RWPE2 (cell line): ENCODE data around the gene PDE6H.

Source experiments
- ATAC-seq: fragments of 200-7000 bp; cut with Tn5 transposase; 3 replicates; pipeline ENCODE4 v1.9.1; 2021; ENCODE audit warnings: low read depth
- DNase-seq: peaks from one replicate; pipeline ENCODE4 v3.0.0-alpha.2; 2020; ENCODE audit warnings: low spot score
- H3K27ac ChIP-seq: fragments of 450-650 bp; 2 replicates; pipeline ENCODE4 v1.5.1; 2017; ENCODE audit warnings: mild to moderate bottlenecking; ENCODE audit not compliant: poor library complexity, severe bottlenecking
- H3K27me3 ChIP-seq: fragments of 250-450 bp; sonication (Bioruptor Pico); 2 replicates; pipeline ENCODE4 v1.5.1; 2021; ENCODE audit warnings: mild to moderate bottlenecking, moderate library complexity; ENCODE audit not compliant: insufficient read depth, poor library complexity, severe bottlenecking
- H3K36me3 ChIP-seq: fragments of 250-450 bp; sonication (Bioruptor Pico); 2 replicates; pipeline ENCODE4 v1.5.1; 2020; ENCODE audit warnings: low read depth, mild to moderate bottlenecking, moderate library complexity
- H3K4me1 ChIP-seq: fragments of 250-450 bp; sonication (Bioruptor Pico); 2 replicates; pipeline ENCODE4 v1.5.1; 2021; ENCODE audit warnings: mild to moderate bottlenecking, moderate library complexity; ENCODE audit not compliant: insufficient read depth, poor library complexity, severe bottlenecking
- H3K4me3 ChIP-seq: fragments of 250-450 bp; sonication (Bioruptor Pico); 2 replicates; pipeline ENCODE4 v1.5.1; 2021; ENCODE audit warnings: mild to moderate bottlenecking, moderate library complexity; ENCODE audit not compliant: severe bottlenecking
- H3K9me3 ChIP-seq: fragments of 250-450 bp; sonication (Bioruptor Pico); 2 replicates; pipeline ENCODE4 v1.5.1; 2021; ENCODE audit warnings: mild to moderate bottlenecking, moderate library complexity; ENCODE audit not compliant: severe bottlenecking
- CTCF ChIP-seq: fragments of 450-650 bp; IDR thresholded peaks from one replicate; pipeline ENCODE4 v1.5.1; 2017; ENCODE audit warnings: mild to moderate bottlenecking, moderate library complexity; ENCODE audit not compliant: poor library complexity, severe bottlenecking

PDE6H gene

DNA sequence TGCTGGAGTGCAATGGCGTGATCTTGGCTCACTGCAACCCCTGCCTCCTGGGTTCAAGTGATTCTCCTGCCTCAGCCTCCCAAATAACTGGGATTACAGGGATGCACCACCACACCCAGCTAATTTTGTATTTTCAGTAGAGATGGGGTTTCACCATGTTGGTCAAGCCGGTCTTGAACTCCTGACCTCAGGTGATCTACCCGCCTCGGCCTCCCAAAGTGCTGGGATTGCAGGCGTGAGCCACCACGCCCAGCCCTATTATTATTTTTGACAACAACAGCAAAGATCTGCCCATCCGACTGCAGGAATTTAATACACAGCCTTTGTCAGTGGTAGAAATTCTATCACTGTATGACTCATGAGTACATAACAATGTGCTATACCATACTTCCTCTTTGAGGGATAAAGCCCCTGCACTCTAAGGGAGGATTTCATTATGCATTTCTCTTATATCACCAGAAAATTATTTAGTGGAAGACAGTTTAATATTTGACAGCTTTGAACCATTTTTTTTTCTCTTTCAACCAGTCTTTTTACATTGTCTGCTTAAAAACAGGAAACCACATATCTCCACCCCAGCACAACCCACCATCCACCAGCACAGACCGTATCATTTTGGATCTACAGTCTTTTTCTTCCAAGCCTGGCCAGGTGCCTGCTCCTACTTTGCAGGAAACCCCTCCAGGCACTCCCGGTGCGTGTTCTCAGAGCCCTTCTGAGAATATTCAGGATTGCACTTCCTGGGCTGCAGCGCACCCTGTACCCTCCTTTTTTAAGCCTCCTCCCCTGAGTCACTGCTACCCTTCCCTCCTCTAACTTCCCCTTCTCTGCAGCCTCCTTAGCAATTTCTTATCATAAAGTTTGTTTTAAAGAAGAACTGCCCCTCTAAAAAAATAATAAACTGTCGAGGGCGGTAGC is 12.0 kb upstream of the PDE6H start:
- H3K9me3 ChIP-seq = no peaks in the 10 kb centered on the region
- DNase-seq = peak; percentile 53
- peaks cover 10% of the 10 kb centered on the region for H3K4me1 ChIP-seq
- no peaks in the 10 kb centered on the region for H3K27me3 ChIP-seq
- peak overlapping the region; percentile 21 for H3K4me3 ChIP-seq
- ATAC-seq = peak; percentile 82
- TF ChIP-seq CTCF = no peak
- H3K27ac ChIP-seq = peak overlapping the region; percentile 94
- no peaks in the 10 kb centered on the region for H3K36me3 ChIP-seq

- no peaks in the 10 kb centered on the region for H3K36me3 ChIP-seq
- H3K4me1 ChIP-seq = peaks cover 10% of the 10 kb centered on the region
- no peaks in the 10 kb centered on the region for H3K9me3 ChIP-seq
- peak within 1 kb of the TSS; percentile 94 for H3K27ac ChIP-seq
- ATAC-seq (peak; percentile 73), DNase-seq (peak; percentile 52)
- TF ChIP-seq CTCF = no peak
- no peaks in the 10 kb centered on the region for H3K27me3 ChIP-seq
- H3K4me3 ChIP-seq = peak within 1 kb of the TSS; percentile 21
Measured at GRCh38 chr12:14961466-14962152, 11.2 kb upstream of the PDE6H start, which contains the start of gene ARHGDIB. TSS of gene ARHGDIB (minus strand) at chr12:14961601. CDS start at chr12:14950712, 10,889 bp downstream.

DNA sequence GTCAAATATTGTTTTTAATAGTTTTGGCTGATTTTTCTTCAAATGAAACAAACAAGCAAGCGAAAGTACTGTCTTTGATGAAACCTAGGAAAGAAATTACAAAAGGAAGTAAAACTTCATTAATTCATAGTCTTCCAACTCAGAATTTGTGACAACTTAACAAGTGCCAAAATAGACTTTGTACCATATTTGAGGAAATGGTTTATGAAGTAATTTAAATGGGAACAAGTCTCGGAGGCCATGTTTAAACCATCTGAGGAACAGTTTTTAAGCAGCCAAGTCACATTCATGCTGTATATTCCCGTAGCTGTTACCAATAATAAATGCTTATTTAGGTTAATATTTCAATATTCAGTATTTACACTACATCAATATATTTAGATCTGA is 10.7 kb upstream of the PDE6H start:
- H3K36me3 ChIP-seq = no peaks in the 10 kb centered on the region
- TF ChIP-seq CTCF = no peak
- H3K4me1 ChIP-seq = peaks cover 10% of the 10 kb centered on the region
- DNase-seq (no peak), ATAC-seq (no peak)
- no peaks in the 10 kb centered on the region for H3K9me3 ChIP-seq
- no peak overlapping the region for H3K4me3 ChIP-seq
- peak overlapping the region; percentile 94 for H3K27ac ChIP-seq
- H3K27me3 ChIP-seq = no peaks in the 10 kb centered on the region

- peak overlapping the region; percentile 94 for H3K27ac ChIP-seq
- H3K4me1 ChIP-seq = peaks cover 10% of the 10 kb centered on the region
- ATAC-seq (no peak), DNase-seq (no peak)
- H3K27me3 ChIP-seq = no peaks in the 10 kb centered on the region
- H3K36me3 ChIP-seq = no peaks in the 10 kb centered on the region
- no peak overlapping the region for H3K4me3 ChIP-seq
- no peaks in the 10 kb centered on the region for H3K9me3 ChIP-seq
- no peak for TF ChIP-seq CTCF
Measured at GRCh38 chr12:14962797-14963196, 10.0 kb upstream of the PDE6H start.
